DND-41 (cell line): ENCODE results near the gene TMC7.

Experiments
- EZH2 ChIP-seq: IDR thresholded peaks from 3 replicates; pipeline ENCODE4 v1.6.1; 2012; ENCODE audit warnings: borderline replicate concordance, low read depth, mild to moderate bottlenecking, moderate library complexity, low read length, inconsistent platforms; ENCODE audit not compliant: severe bottlenecking
- TF ChIP-seq, protein P1 (sequence below): IDR thresholded peaks from 2 replicates; pipeline ENCODE4 v1.5.1; 2012; ENCODE audit warnings: borderline replicate concordance, low read length, moderate library complexity, mild to moderate bottlenecking; ENCODE audit not compliant: poor library complexity, severe bottlenecking; ENCODE audit errors: extremely low read depth

DNA sequence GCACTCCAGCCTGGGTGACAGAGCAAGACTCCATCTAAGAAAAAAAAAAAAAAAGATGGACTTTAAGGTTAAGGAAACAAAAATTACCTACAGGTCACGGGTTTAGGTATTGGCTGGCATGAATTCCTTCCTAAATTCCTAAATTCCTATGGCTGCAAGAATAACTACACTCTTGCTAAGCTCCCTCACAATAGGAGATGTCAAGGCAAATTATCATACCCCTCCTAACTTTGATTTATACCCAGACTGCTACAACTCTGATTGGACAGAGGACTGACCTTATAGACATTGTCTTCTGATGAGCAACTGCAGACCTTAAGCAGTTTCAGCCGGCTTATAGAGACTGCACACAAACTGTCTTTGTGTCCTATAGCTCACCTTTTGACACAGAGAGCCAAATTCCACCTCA is 25.1 kb upstream of the TMC7 start:
- TF ChIP-seq, protein P1, sequence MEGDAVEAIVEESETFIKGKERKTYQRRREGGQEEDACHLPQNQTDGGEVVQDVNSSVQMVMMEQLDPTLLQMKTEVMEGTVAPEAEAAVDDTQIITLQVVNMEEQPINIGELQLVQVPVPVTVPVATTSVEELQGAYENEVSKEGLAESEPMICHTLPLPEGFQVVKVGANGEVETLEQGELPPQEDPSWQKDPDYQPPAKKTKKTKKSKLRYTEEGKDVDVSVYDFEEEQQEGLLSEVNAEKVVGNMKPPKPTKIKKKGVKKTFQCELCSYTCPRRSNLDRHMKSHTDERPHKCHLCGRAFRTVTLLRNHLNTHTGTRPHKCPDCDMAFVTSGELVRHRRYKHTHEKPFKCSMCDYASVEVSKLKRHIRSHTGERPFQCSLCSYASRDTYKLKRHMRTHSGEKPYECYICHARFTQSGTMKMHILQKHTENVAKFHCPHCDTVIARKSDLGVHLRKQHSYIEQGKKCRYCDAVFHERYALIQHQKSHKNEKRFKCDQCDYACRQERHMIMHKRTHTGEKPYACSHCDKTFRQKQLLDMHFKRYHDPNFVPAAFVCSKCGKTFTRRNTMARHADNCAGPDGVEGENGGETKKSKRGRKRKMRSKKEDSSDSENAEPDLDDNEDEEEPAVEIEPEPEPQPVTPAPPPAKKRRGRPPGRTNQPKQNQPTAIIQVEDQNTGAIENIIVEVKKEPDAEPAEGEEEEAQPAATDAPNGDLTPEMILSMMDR: no peak
- TF ChIP-seq EZH2: no peak
